ENCODE data around the gene CAMK1G. TPM values are rescaled to one million over a fixed set of nuclear protein-coding genes. Genes with fewer than 3 reads are reported as not detected.
A peak's percentile ranks its signal among the peaks of the same experiment; 100 is the strongest.

Gene CAMK1G
- total RNA-seq, 1 experiment from 2014 or later, result not detected

GRCh38 chr1:209652121-209652735, 68.7 kb downstream of the CAMK1G start, which contains the start of gene LAMB3:
Gene LAMB3 (minus strand): TSS chr1:209652425. CDS start chr1:209650944, 1,481 bp downstream.
- Histone ChIP-seq H3K4me1 (ENCODE audit: control insufficient read depth in 1 of 2, insufficient read depth in 2 of 2, low read length in 2 of 2) (peaks cover 67 to 95% of the 10 kb centered on the region in 2 experiments), H2AFZ (ENCODE audit: low read depth, low read length, poor library complexity, severe bottlenecking) (no peak within 1 kb of the TSS), H3K9ac (ENCODE audit: low read length) (peak within 1 kb of the TSS; percentile 72), H3K9me3 (ENCODE audit: control insufficient read depth in 1 of 2, insufficient read depth in 1 of 2, low read depth in 1 of 2, low read length in 2 of 2) (no peaks in the 10 kb centered on the region), H3K27ac (ENCODE audit: low read depth, low read length) (peak within 1 kb of the TSS; percentile 74), H3K4me3 (replicated peaks in 1 of 2; ENCODE audit: low read depth in 1 of 2, low read length in 2 of 2) (peak within 1 kb of the TSS; percentile 46 to 57), H3K9me2 (ENCODE audit: insufficient read depth) (no peaks in the 10 kb centered on the region), H3K36me3 (ENCODE audit: control insufficient read depth in 1 of 2, insufficient read depth in 2 of 2, low read length in 2 of 2) (no peaks in the 10 kb centered on the region), H4K20me1 (ENCODE audit: insufficient read depth) (no peaks in the 10 kb centered on the region), H3K4me2 (ENCODE audit: low read length) (peak within 1 kb of the TSS; percentile 88), H3K79me2 (ENCODE audit: insufficient read depth, low read length) (0 out of 2 replicates have a peak, but pooled peaks cover 6% of the 10 kb centered on the region), H3K27me3 (ENCODE audit: insufficient read depth, low read length) (no peaks in the 10 kb centered on the region)
- DNase-seq (ENCODE audit: low read depth, low spot score), result peak; percentile 65
- TSS peak; percentile 45 for BruUV-seq (replicated peaks)
- ATAC-seq, result peak; percentile 44
- TF ChIP-seq SIN3A (IDR thresholded peaks at IDR 0.05; ENCODE audit: low read depth) (no peak), POLR2AphosphoS5 (IDR thresholded peaks at IDR 0.05; ENCODE audit: low read depth, low read length) (peak; percentile 55)
- intact Hi-C loops (cut with micrococcal nuclease), result loop anchor here (2.0 kb wide), 1 partner anchor 39 kb away; no protein-coding TSS in a partner anchor
- CTCF ChIA-PET, result interaction anchor here (1.2 to 2.4 kb wide), 2 partner anchors 13 to 96 kb away, joined by 3 to 7 read pairs; no protein-coding TSS in a partner anchor
- POLR2A ChIA-PET, result interaction anchor here (1.4 kb wide), 1 partner anchor 23 kb away, joined by 3 read pairs; the partner anchor contains the start of gene G0S2
- RAD21 ChIA-PET (ENCODE audit: low non-redundant PET in 1 of 2, low total read pairs in 2 of 2, uncharacterized antibody in 2 of 2, unreplicated experiment in 2 of 2), result no interaction called here

- ChIA-PET CTCF (interaction anchor here (0.9 to 2.4 kb wide), 5 partner anchors 12 to 95 kb away, joined by 3 to 7 read pairs (median 4); no protein-coding TSS in a partner anchor), POLR2A (interaction anchor here (0.9 to 1.4 kb wide), 2 partner anchors 22 to 39 kb away, joined by 3 read pairs; partner anchors contain the start of gene G0S2), RAD21 (ENCODE audit: low non-redundant PET in 1 of 2, low total read pairs in 2 of 2, uncharacterized antibody in 2 of 2, unreplicated experiment in 2 of 2) (no interaction called here)
- Histone ChIP-seq H2AFZ (ENCODE audit: low read depth, low read length, poor library complexity, severe bottlenecking) (no peak overlapping the region), H3K4me2 (ENCODE audit: low read length) (peak overlapping the region; percentile 88), H3K36me3 (ENCODE audit: control insufficient read depth in 1 of 2, insufficient read depth in 2 of 2, low read length in 2 of 2) (no peaks in the 10 kb centered on the region), H4K20me1 (ENCODE audit: insufficient read depth) (no peaks in the 10 kb centered on the region), H3K79me2 (ENCODE audit: insufficient read depth, low read length) (0 out of 2 replicates have a peak, but pooled peaks cover 6% of the 10 kb centered on the region), H3K9me2 (ENCODE audit: insufficient read depth) (no peaks in the 10 kb centered on the region), H3K9me3 (ENCODE audit: control insufficient read depth in 1 of 2, insufficient read depth in 1 of 2, low read depth in 1 of 2, low read length in 2 of 2) (no peaks in the 10 kb centered on the region), H3K9ac (ENCODE audit: low read length) (peak overlapping the region; percentile 72), H3K27me3 (ENCODE audit: insufficient read depth, low read length) (no peaks in the 10 kb centered on the region), H3K4me1 (ENCODE audit: control insufficient read depth in 1 of 2, insufficient read depth in 2 of 2, low read length in 2 of 2) (peaks cover 71 to 98% of the 10 kb centered on the region in 2 experiments), H3K27ac (ENCODE audit: low read depth, low read length) (peak overlapping the region; percentile 74), H3K4me3 (replicated peaks in 1 of 2; ENCODE audit: low read depth in 1 of 2, low read length in 2 of 2) (peak overlapping the region; percentile 46 to 57)
- BruUV-seq (replicated peaks), result no TSS peak
- peak; percentile 98 for DNase-seq (ENCODE audit: low read depth, low spot score)
- peak; percentile 56 for TF ChIP-seq ZBTB33 (IDR thresholded peaks at IDR 0.05; ENCODE audit: extremely low read depth, insufficient replicate concordance, low read length)
- TF ChIP-seq SIN3A (IDR thresholded peaks at IDR 0.05; ENCODE audit: low read depth), result no peak
- peak; percentile 90 for TF ChIP-seq POLR2AphosphoS5 (IDR thresholded peaks at IDR 0.05; ENCODE audit: low read depth, low read length)
- peak; percentile 52 for TF ChIP-seq YY1 (IDR thresholded peaks at IDR 0.05; ENCODE audit: extremely low read depth, insufficient replicate concordance, low read depth, low read length)
- ATAC-seq, result peak; percentile 74
- intact Hi-C loops (cut with micrococcal nuclease), result loop anchor here (1.0 to 2.0 kb wide), 2 partner anchors 38 to 94 kb away; no protein-coding TSS in a partner anchor
Measured at GRCh38 chr1:209652873-209653401, 69.4 kb downstream of the CAMK1G start.
